ENCODE data around the gene MMP24.

MMP24 gene

GRCh38 chr20:35279040-35279439, 52.5 kb downstream of the MMP24 start:
- no peaks in the 10 kb centered on the region for H3K27me3 ChIP-seq (ENCODE audit: control insufficient read depth, insufficient read depth, low read length)
- H3K9me3 ChIP-seq (ENCODE audit: control insufficient read depth, low read length), result no peaks in the 10 kb centered on the region
- peak overlapping the region; percentile 40 for H3K4me2 ChIP-seq (ENCODE audit: low read length)
- H3K36me3 ChIP-seq (ENCODE audit: control insufficient read depth, insufficient read depth, low read length), result no peaks in the 10 kb centered on the region
- no peak overlapping the region for H2AFZ ChIP-seq
- no peak overlapping the region for H3K9ac ChIP-seq
- H3K27ac ChIP-seq, result peak overlapping the region; percentile 84
- no peak for TF ChIP-seq CTCF (IDR thresholded peaks at IDR 0.05)
- peaks cover 15% of the 10 kb centered on the region for H3K79me2 ChIP-seq
- peak overlapping the region; percentile 19 for H3K4me3 ChIP-seq (ENCODE audit: low read depth, low read length)
- peaks cover 17% of the 10 kb centered on the region for H3K4me1 ChIP-seq

GRCh38 chr20:35279533-35280174, 53.2 kb downstream of the MMP24 start:
- no peak for TF ChIP-seq CTCF (IDR thresholded peaks at IDR 0.05)
- H2AFZ ChIP-seq, result no peak overlapping the region
- H3K9me3 ChIP-seq (ENCODE audit: control insufficient read depth, low read length), result no peaks in the 10 kb centered on the region
- H3K4me1 ChIP-seq, result peaks cover 17% of the 10 kb centered on the region
- no peaks in the 10 kb centered on the region for H3K27me3 ChIP-seq (ENCODE audit: control insufficient read depth, insufficient read depth, low read length)
- no peak overlapping the region for H3K9ac ChIP-seq
- H3K4me3 ChIP-seq (ENCODE audit: low read depth, low read length), result no peak overlapping the region
- peak overlapping the region; percentile 84 for H3K27ac ChIP-seq
- H3K4me2 ChIP-seq (ENCODE audit: low read length), result peak overlapping the region; percentile 12
- H3K36me3 ChIP-seq (ENCODE audit: control insufficient read depth, insufficient read depth, low read length), result no peaks in the 10 kb centered on the region
- H3K79me2 ChIP-seq, result peaks cover 16% of the 10 kb centered on the region

DNA sequence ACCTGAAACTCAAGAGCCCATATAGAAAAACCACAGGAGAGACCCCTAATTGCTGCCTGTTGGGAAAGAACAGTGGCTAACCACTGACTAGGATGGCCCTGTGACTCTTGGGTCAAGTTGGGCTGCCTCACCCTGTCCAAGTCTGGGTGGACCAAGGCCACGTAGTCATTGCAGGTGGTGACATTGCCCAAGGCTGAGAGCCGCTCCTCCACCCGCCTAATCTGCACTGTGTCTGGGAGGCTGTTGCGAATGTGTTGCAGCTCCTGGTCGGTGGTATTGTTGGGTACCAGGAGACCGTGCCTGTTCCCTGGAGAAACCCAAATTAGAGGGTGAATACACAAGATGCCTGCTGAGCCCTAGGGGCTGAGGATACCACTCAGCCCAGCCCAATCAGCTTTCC, 54.0 kb downstream of the MMP24 start:
- TF ChIP-seq CTCF (IDR thresholded peaks at IDR 0.05), result no peak
- H3K36me3 ChIP-seq (ENCODE audit: control insufficient read depth, insufficient read depth, low read length), result no peaks in the 10 kb centered on the region
- no peak overlapping the region for H3K9ac ChIP-seq

GRCh38 chr20:35281506-35282101, 55.1 kb downstream of the MMP24 start:
- peaks cover 16% of the 10 kb centered on the region for H3K4me1 ChIP-seq
- no peaks in the 10 kb centered on the region for H3K9me3 ChIP-seq (ENCODE audit: control insufficient read depth, low read length)
- peaks cover 15% of the 10 kb centered on the region for H3K79me2 ChIP-seq
- no peak overlapping the region for H3K27ac ChIP-seq
- no peaks in the 10 kb centered on the region for H3K36me3 ChIP-seq (ENCODE audit: control insufficient read depth, insufficient read depth, low read length)
- TF ChIP-seq CTCF (IDR thresholded peaks at IDR 0.05), result no peak
- H3K4me3 ChIP-seq (ENCODE audit: low read depth, low read length), result no peak overlapping the region
- no peaks in the 10 kb centered on the region for H3K27me3 ChIP-seq (ENCODE audit: control insufficient read depth, insufficient read depth, low read length)
- no peak overlapping the region for H3K4me2 ChIP-seq (ENCODE audit: low read length)
- no peak overlapping the region for H2AFZ ChIP-seq
- no peak overlapping the region for H3K9ac ChIP-seq

More for the DNA sequence above, 54.0 kb downstream of the MMP24 start:
- Histone ChIP-seq H3K27ac (no peak overlapping the region), H3K79me2 (peaks cover 16% of the 10 kb centered on the region), H3K4me3 (ENCODE audit: low read depth, low read length) (no peak overlapping the region), H3K4me2 (ENCODE audit: low read length) (no peak overlapping the region), H3K27me3 (ENCODE audit: control insufficient read depth, insufficient read depth, low read length) (no peaks in the 10 kb centered on the region), H3K9me3 (ENCODE audit: control insufficient read depth, low read length) (no peaks in the 10 kb centered on the region), H3K4me1 (peaks cover 17% of the 10 kb centered on the region), H2AFZ (no peak overlapping the region)
